ENCODE results near the gene VWA8. TPM values are rescaled to one million over a fixed set of nuclear protein-coding genes. Genes with fewer than 3 reads are reported as not detected.

The VWA8 gene
- total RNA-seq, 6 experiments from 2014 or later, result 11.3 to 14.7 (median 13.8) TPM

DNA sequence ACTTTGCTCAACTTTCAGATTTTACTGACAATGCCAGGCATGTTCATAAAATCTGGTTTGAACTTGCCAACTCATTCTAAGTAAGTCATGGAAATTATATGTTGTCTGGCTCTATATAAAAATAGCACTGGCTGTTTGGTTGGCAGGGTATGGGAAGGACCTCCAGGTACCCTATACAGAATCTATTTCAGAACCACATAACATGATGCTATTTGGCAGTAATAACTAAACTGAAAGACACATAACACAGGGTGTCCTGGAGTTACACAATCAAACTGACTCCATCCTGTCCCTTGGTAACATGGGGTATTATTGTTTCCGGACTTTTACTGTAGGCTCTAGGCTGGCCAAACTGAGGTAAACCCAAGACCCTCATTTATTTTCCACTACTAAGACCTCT lies 254.8 kb downstream of the VWA8 start:
- peaks cover 10% of the 10 kb centered on the region for H3K36me3 Mint-ChIP-seq (ENCODE audit: low read depth)
- TF ChIP-seq, protein P1, sequence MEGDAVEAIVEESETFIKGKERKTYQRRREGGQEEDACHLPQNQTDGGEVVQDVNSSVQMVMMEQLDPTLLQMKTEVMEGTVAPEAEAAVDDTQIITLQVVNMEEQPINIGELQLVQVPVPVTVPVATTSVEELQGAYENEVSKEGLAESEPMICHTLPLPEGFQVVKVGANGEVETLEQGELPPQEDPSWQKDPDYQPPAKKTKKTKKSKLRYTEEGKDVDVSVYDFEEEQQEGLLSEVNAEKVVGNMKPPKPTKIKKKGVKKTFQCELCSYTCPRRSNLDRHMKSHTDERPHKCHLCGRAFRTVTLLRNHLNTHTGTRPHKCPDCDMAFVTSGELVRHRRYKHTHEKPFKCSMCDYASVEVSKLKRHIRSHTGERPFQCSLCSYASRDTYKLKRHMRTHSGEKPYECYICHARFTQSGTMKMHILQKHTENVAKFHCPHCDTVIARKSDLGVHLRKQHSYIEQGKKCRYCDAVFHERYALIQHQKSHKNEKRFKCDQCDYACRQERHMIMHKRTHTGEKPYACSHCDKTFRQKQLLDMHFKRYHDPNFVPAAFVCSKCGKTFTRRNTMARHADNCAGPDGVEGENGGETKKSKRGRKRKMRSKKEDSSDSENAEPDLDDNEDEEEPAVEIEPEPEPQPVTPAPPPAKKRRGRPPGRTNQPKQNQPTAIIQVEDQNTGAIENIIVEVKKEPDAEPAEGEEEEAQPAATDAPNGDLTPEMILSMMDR (IDR thresholded peaks at IDR 0.05), result no peak
- no peaks in the 10 kb centered on the region; the same call in 1 of the 2 replicates for H3K27me3 Mint-ChIP-seq (ENCODE audit: insufficient read depth)
- no peaks in the 10 kb centered on the region for H3K9me3 Mint-ChIP-seq
- H3K4me1 Mint-ChIP-seq (ENCODE audit: low read depth), result peaks cover 53% of the 10 kb centered on the region
- no peak overlapping the region for H3K27ac Mint-ChIP-seq
- DNase-seq, result no peak
- H3K4me3 Mint-ChIP-seq, result no peak overlapping the region

GRCh38 chr13:41702540-41702939 lies 258.4 kb downstream of the VWA8 start:
- H3K27me3 Mint-ChIP-seq (ENCODE audit: insufficient read depth), result no peaks in the 10 kb centered on the region
- H3K4me1 Mint-ChIP-seq (ENCODE audit: low read depth), result peaks cover 55% of the 10 kb centered on the region
- no peaks in the 10 kb centered on the region for H3K9me3 Mint-ChIP-seq
- H3K4me3 Mint-ChIP-seq, result no peak overlapping the region
- TF ChIP-seq, protein P1 (IDR thresholded peaks at IDR 0.05), result no peak
- H3K36me3 Mint-ChIP-seq (ENCODE audit: low read depth), result peaks cover 10% of the 10 kb centered on the region
- H3K27ac Mint-ChIP-seq, result no peak overlapping the region
- DNase-seq, result no peak

DNA sequence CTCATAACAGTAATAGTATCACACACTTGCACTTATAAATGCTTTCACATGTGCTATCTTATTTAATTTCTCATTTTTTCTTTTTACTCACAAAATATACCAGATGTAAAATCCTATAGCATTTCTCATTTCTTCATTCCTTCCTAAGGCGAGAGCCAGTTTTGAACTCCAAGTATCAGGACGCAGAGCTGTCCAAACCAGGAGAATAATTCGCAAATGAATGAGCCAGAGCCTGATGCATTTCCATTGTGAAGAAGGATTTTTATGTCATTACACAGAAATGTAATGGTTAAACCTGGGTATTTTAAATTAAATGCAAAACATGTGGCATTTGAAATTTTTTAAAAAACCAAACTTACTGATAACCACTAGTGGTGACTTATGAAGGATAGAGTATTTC lies 259.2 kb downstream of the VWA8 start:
- Mint-ChIP-seq H3K27me3 (ENCODE audit: insufficient read depth) (no peaks in the 10 kb centered on the region), H3K4me3 (no peak overlapping the region), H3K36me3 (ENCODE audit: low read depth) (peaks cover 10% of the 10 kb centered on the region), H3K27ac (no peak overlapping the region), H3K9me3 (no peaks in the 10 kb centered on the region), H3K4me1 (ENCODE audit: low read depth) (peaks cover 55% of the 10 kb centered on the region)
- TF ChIP-seq, protein P1 (IDR thresholded peaks at IDR 0.05), result no peak
- no peak for DNase-seq

DNA sequence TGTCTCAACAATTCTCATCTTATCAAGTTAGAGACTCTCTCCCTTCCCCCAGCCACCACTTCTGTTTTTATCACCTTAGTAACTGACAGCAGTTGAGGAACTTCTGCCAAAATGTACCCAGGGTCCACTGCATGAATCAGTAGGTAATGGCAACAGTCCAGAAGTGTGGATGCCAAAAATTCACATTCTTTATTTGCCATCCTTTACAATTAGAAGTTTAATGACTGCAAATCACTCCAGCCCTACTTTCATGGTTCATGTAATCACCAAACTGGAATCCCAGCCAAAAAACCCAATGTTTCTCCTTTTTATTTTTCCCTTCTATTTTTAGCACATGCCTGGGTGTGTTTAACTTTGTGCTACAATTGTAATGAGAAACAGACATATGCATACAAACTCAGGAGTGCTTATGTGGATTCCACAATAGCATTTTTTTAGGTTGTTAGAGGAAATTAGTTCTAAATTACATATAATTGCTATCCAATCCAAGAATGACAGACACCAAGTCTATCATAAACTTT lies 260.1 kb downstream of the VWA8 start:
- Mint-ChIP-seq H3K27ac (peak overlapping the region; percentile 81), H3K27me3 (ENCODE audit: insufficient read depth) (no peaks in the 10 kb centered on the region), H3K36me3 (ENCODE audit: low read depth) (peaks cover 10% of the 10 kb centered on the region), H3K9me3 (no peaks in the 10 kb centered on the region), H3K4me1 (ENCODE audit: low read depth) (peaks cover 55% of the 10 kb centered on the region), H3K4me3 (peak overlapping the region; percentile 55)
- TF ChIP-seq, protein P1 (IDR thresholded peaks at IDR 0.05), result no peak
- peak; percentile 81 for DNase-seq

DNA sequence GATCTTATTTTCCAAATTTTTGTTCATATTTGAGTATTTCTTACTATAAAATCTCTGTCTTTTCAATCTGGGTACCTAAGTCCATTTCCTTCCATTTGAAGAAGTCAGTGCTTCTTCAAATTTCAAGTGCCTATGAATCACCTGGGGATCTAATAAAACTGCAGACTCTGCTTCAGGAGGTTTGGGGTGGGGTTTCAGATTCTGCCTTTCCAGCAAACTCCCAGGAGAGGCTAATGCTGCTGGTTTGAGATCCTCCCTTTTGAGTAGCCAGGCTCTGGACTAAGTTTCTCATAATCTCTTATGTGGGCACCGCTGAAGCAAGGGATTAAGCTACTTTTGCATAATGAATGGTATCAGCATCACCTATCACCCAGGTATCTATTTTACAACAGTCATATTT lies 261.1 kb downstream of the VWA8 start:
- Mint-ChIP-seq H3K9me3 (no peaks in the 10 kb centered on the region), H3K27me3 (ENCODE audit: insufficient read depth) (no peaks in the 10 kb centered on the region), H3K27ac (no peak overlapping the region), H3K4me3 (no peak overlapping the region), H3K36me3 (ENCODE audit: low read depth) (peaks cover 10% of the 10 kb centered on the region), H3K4me1 (ENCODE audit: low read depth) (peaks cover 58% of the 10 kb centered on the region)
- DNase-seq, result no peak
- TF ChIP-seq, protein P1 (IDR thresholded peaks at IDR 0.05), result no peak

GRCh38 chr13:41697578-41697977 lies 263.3 kb downstream of the VWA8 start:
- H3K4me3 Mint-ChIP-seq, result no peak overlapping the region
- DNase-seq, result no peak
- TF ChIP-seq, protein P1 (IDR thresholded peaks at IDR 0.05), result no peak
- no peaks in the 10 kb centered on the region for H3K27me3 Mint-ChIP-seq (ENCODE audit: insufficient read depth)
- H3K4me1 Mint-ChIP-seq (ENCODE audit: low read depth), result peaks cover 76% of the 10 kb centered on the region
- H3K9me3 Mint-ChIP-seq, result no peaks in the 10 kb centered on the region
- peaks cover 10% of the 10 kb centered on the region for H3K36me3 Mint-ChIP-seq (ENCODE audit: low read depth)
- H3K27ac Mint-ChIP-seq, result no peak overlapping the region
